DOHH2 (cell line): ENCODE results near the gene RNF181.
"Not testable (repeated sequence)": the region's sequence is repeated elsewhere in the genome, so short reads cannot be mapped to it uniquely, and the experiment has no call there.

Experiments
- H3F3A ChIP-seq: fragments of 200-600 bp; sonication (generic), shearing (Covaris generic); 2 replicates; pipeline ENCODE4 v1.6.0; 2016; ENCODE audit warnings: antibody characterized with exemption, mild to moderate bottlenecking; ENCODE audit not compliant: control insufficient read depth, insufficient read depth
- H3K27ac ChIP-seq: fragments of 200-600 bp; sonication (generic); 2 replicates; pipeline ENCODE4 v1.5.1; 2014; ENCODE audit warnings: low read depth, mild to moderate bottlenecking, low read length, moderate library complexity
- H3K27me3 ChIP-seq: fragments of 200-600 bp; sonication (generic); 2 replicates; pipeline ENCODE4 v1.6.1; 2014; ENCODE audit warnings: mild to moderate bottlenecking, low read length, mixed read lengths; ENCODE audit not compliant: control insufficient read depth
- H3K36me3 ChIP-seq: fragments of 200-600 bp; sonication (generic); 2 replicates; pipeline ENCODE4 v1.6.1; 2014; ENCODE audit warnings: mild to moderate bottlenecking, low read length, moderate library complexity, mixed read lengths; ENCODE audit not compliant: control insufficient read depth
- H3K4me1 ChIP-seq: fragments of 200-600 bp; sonication (generic); 2 replicates; pipeline ENCODE4 v1.6.1; 2014; ENCODE audit warnings: mild to moderate bottlenecking, low read length, mixed read lengths; ENCODE audit not compliant: control insufficient read depth
- H3K4me2 ChIP-seq: fragments of 200-600 bp; sonication (generic); 2 replicates; pipeline ENCODE4 v1.6.0; 2014; ENCODE audit warnings: mild to moderate bottlenecking, low read length, moderate library complexity
- H3K4me3 ChIP-seq: fragments of 200-600 bp; sonication (generic); 2 replicates; pipeline ENCODE4 v1.5.1; 2014; ENCODE audit warnings: mild to moderate bottlenecking, low read length, mixed read lengths
- H3K79me2 ChIP-seq: fragments of 200-600 bp; sonication (generic); 2 replicates; pipeline ENCODE4 v1.6.1; 2014; ENCODE audit warnings: mild to moderate bottlenecking, low read length, mixed read lengths; ENCODE audit not compliant: control insufficient read depth
- H3K9me2 ChIP-seq: fragments of 200-600 bp; sonication (generic); replicated peaks from 2 replicates; pipeline ENCODE4 v1.6.1; 2014; ENCODE audit warnings: mild to moderate bottlenecking, low read length, mixed read lengths; ENCODE audit not compliant: control insufficient read depth
- H3K9me3 ChIP-seq: fragments of 200-600 bp; sonication (generic); 2 replicates; pipeline ENCODE4 v1.6.1; 2014; ENCODE audit warnings: antibody characterized with exemption, low read length, mixed read lengths; ENCODE audit not compliant: control insufficient read depth, insufficient read depth
- H4K20me1 ChIP-seq: fragments of 200-600 bp; sonication (generic); 2 replicates; pipeline ENCODE4 v1.6.0; 2014; ENCODE audit warnings: low read depth, mild to moderate bottlenecking, antibody characterized with exemption, low read length, moderate library complexity; ENCODE audit not compliant: control insufficient read depth, insufficient read depth
- CTCF ChIP-seq: fragments of 200-600 bp; sonication (generic); IDR thresholded peaks from one replicate; pipeline ENCODE4 v1.5.1; 2014; ENCODE audit warnings: antibody characterized with exemption, mild to moderate bottlenecking, low read depth, low read length; ENCODE audit not compliant: poor library complexity, severe bottlenecking
- EZH2phosphoT487 ChIP-seq: fragments of 200-600 bp; sonication (generic); IDR thresholded peaks from 2 replicates; pipeline ENCODE4 v1.6.1; 2017; ENCODE audit warnings: borderline replicate concordance, mild to moderate bottlenecking, antibody characterized with exemption, low read length, moderate library complexity, mixed read lengths

The RNF181 gene

GRCh38 chr2:85602476-85603234 is 7.1 kb downstream of the RNF181 start, which contains the start of gene TMEM150A:
TSS of gene TMEM150A (minus strand) at chr2:85602698. CDS start at chr2:85601948, 750 bp downstream.
- peak within 1 kb of the TSS; percentile 80 for H3K4me3 ChIP-seq
- TF ChIP-seq EZH2phosphoT487, result no peak
- TF ChIP-seq CTCF, result peak; percentile 35
- no peaks in the 10 kb centered on the region; the same call in 1 of the 2 replicates for H3K79me2 ChIP-seq
- peak within 1 kb of the TSS; percentile 85 for H3K4me2 ChIP-seq
- no peaks in the 10 kb centered on the region for H3K27me3 ChIP-seq
- H4K20me1 ChIP-seq, result no peaks in the 10 kb centered on the region
- H3K36me3 ChIP-seq, result peaks cover 11% of the 10 kb centered on the region
- peaks cover 22% of the 10 kb centered on the region for H3K4me1 ChIP-seq
- no peak within 1 kb of the TSS for H3K27ac ChIP-seq
- no peaks in the 10 kb centered on the region for H3K9me3 ChIP-seq
- H3K9me2 ChIP-seq, result no peaks in the 10 kb centered on the region
- peaks cover 9% of the 10 kb centered on the region; the same call in 1 of the 2 replicates for H3F3A ChIP-seq

GRCh38 chr2:85604133-85604444 is 8.5 kb downstream of the RNF181 start:
- Histone ChIP-seq H3K4me1 (peaks cover 11% of the 10 kb centered on the region), H3K4me2 (peak overlapping the region; percentile 85; the same call in 1 of the 2 replicates), H3K36me3 (peaks cover 18% of the 10 kb centered on the region)
- H3K27me3 ChIP-seq, H3K79me2 ChIP-seq, H3F3A ChIP-seq, H3K9me2 ChIP-seq, H3K27ac ChIP-seq, H4K20me1 ChIP-seq, H3K9me3 ChIP-seq, H3K4me3 ChIP-seq: not testable (repeated sequence)

GRCh38 chr2:85604568-85605339 is 9.2 kb downstream of the RNF181 start:
- H3K4me3 ChIP-seq, result no peak overlapping the region
- no peaks in the 10 kb centered on the region for H4K20me1 ChIP-seq
- no peaks in the 10 kb centered on the region for H3K9me3 ChIP-seq
- no peak overlapping the region for H3K27ac ChIP-seq
- H3K79me2 ChIP-seq, result peaks cover 4% of the 10 kb centered on the region; the same call in 1 of the 2 replicates
- no peaks in the 10 kb centered on the region for H3K27me3 ChIP-seq
- no peak overlapping the region for H3K4me2 ChIP-seq
- TF ChIP-seq CTCF (no peak), EZH2phosphoT487 (no peak)
- H3K9me2 ChIP-seq, result no peaks in the 10 kb centered on the region
- peaks cover 11% of the 10 kb centered on the region for H3K4me1 ChIP-seq
- H3K36me3 ChIP-seq, result peaks cover 22% of the 10 kb centered on the region
- peaks cover 9% of the 10 kb centered on the region; the same call in 1 of the 2 replicates for H3F3A ChIP-seq
